Endothelial cell of umbilical vein (primary cell): ENCODE measurements around the gene MEP1B. TPM values are rescaled to one million over a fixed set of nuclear protein-coding genes. Genes with fewer than 3 reads are reported as not detected.

Experiments
- BruUV-seq: library from RNA; stranded (reverse); fragments of 400-500 nt; replicated peaks from 2 replicates; lab custom pipeline; 2021; lab: Mats Ljungman, UMichigan
- CTCF ChIA-PET: fragments of 300-600, 350-600 bp; sonication (Branson Sonifier 250); formaldehyde crosslinking; loops from one replicate; lab custom pipeline; 2021; ENCODE audit warnings: antibody characterized with exemption, inconsistent platforms; lab: Charles Lee
- POLR2A ChIA-PET: fragments of 300-600, 350-600 bp; sonication (Branson Sonifier 250); formaldehyde crosslinking; loops from one replicate; lab custom pipeline; 2021; ENCODE audit warnings: antibody characterized with exemption, inconsistent platforms; lab: Charles Lee
- DNase-seq: peaks from one replicate; pipeline ENCODE4 v3.0.0-alpha.2; 2011; ENCODE audit warnings: low read depth, low spot score
- FAIRE-seq: peaks from 2 replicates; lab custom pipeline; 2011; peaks lifted over from hg19 to GRCh38; lab: Jason Lieb, UNC
- H2AFZ ChIP-seq: 2 replicates; pipeline ENCODE4 v1.6.0; 2012; ENCODE audit warnings: low read depth, low read length, control low read depth, inconsistent platforms
- H3K27ac ChIP-seq: 2 replicates; pipeline ENCODE4 v1.5.1; 2011; ENCODE audit warnings: low read depth, mild to moderate bottlenecking, control low read depth, low read length, moderate library complexity; ENCODE audit not compliant: insufficient read depth
- H3K27me3 ChIP-seq, 2 experiments: 2 replicates each; pipeline versions ENCODE4 v1.6.0 to v1.6.1; 2011; ENCODE audit warnings: low read length in 2 of 2, mixed read lengths in 1 of 2; ENCODE audit not compliant: control insufficient read depth in 2 of 2, insufficient read depth in 2 of 2
- H3K36me3 ChIP-seq, 2 experiments: 2 replicates in 1 of 2; 3 replicates in 1 of 2; pipeline ENCODE4 v1.5.1; 2011; ENCODE audit warnings: low read length in 2 of 2, mild to moderate bottlenecking in 1 of 2, moderate library complexity in 1 of 2; ENCODE audit not compliant: control insufficient read depth in 2 of 2, insufficient read depth in 2 of 2; ENCODE audit errors: extremely low read depth in 1 of 2
- H3K4me1 ChIP-seq: 3 replicates; pipeline ENCODE4 v1.5.1; 2011; ENCODE audit warnings: mild to moderate bottlenecking, low read length; ENCODE audit not compliant: control insufficient read depth, insufficient read depth; ENCODE audit errors: extremely low read depth
- H3K4me2 ChIP-seq: 2 replicates; pipeline ENCODE4 v1.6.1; 2011; ENCODE audit warnings: low read length, control low read depth, mixed read lengths; ENCODE audit not compliant: insufficient read depth
- H3K4me3 ChIP-seq, 3 experiments: fragments of 200-600 bp in 1 of 3; sonication (generic), shearing (Covaris generic) in 1 of 3; replicated peaks in 1 of 3; 2 replicates each; pipeline ENCODE4 v1.5.1; 2011 to 2016; ENCODE audit warnings: control low read depth in 3 of 3, low read length in 3 of 3, mild to moderate bottlenecking in 2 of 3, inconsistent platforms in 1 of 3, low read depth in 1 of 3, moderate library complexity in 1 of 3; ENCODE audit not compliant: insufficient read depth in 1 of 3
- H3K79me2 ChIP-seq: 2 replicates; pipeline ENCODE4 v1.6.0; 2012; ENCODE audit warnings: low read length, inconsistent platforms; ENCODE audit not compliant: control insufficient read depth, insufficient read depth
- H3K9ac ChIP-seq: replicated peaks from 2 replicates; pipeline ENCODE3; 2011; ENCODE audit warnings: low read length, control low read depth; ENCODE audit not compliant: insufficient read depth; ENCODE audit errors: extremely low read depth
- H3K9me1 ChIP-seq: replicated peaks from 3 replicates; pipeline ENCODE4 v1.6.0; 2011; ENCODE audit warnings: mild to moderate bottlenecking, low read length; ENCODE audit not compliant: control insufficient read depth, insufficient read depth; ENCODE audit errors: extremely low read depth
- H3K9me3 ChIP-seq: replicated peaks from 2 replicates; pipeline ENCODE4 v1.5.1; 2012; ENCODE audit warnings: low read length, inconsistent platforms; ENCODE audit not compliant: control insufficient read depth, insufficient read depth
- H4K20me1 ChIP-seq: replicated peaks from 2 replicates; pipeline ENCODE3; 2011; ENCODE audit warnings: mild to moderate bottlenecking, low read length; ENCODE audit not compliant: control insufficient read depth, insufficient read depth; ENCODE audit errors: extremely low read depth
- CTCF ChIP-seq, 2 donors: IDR thresholded peaks; 1 replicate in 1 of 2; 2 replicates in 1 of 2; pipeline ENCODE4 v1.5.1; 2011; ENCODE audit warnings: low read length in 2 of 2, mild to moderate bottlenecking in 2 of 2, moderate library complexity in 2 of 2, control low read depth in 1 of 2, inconsistent platforms in 1 of 2, low read depth in 1 of 2; ENCODE audit not compliant: insufficient read depth in 1 of 2; ENCODE audit errors: extremely low read depth in 1 of 2
- EZH2 ChIP-seq: IDR thresholded peaks from 2 replicates; pipeline ENCODE4 v1.6.1; 2012; ENCODE audit warnings: borderline replicate concordance, low read depth, mild to moderate bottlenecking, moderate library complexity, low read length, inconsistent platforms; ENCODE audit not compliant: severe bottlenecking
- FOS ChIP-seq: IDR thresholded peaks from 2 replicates; pipeline ENCODE4 v1.6.1; 2011; ENCODE audit warnings: mild to moderate bottlenecking, low read length, moderate library complexity, borderline replicate concordance; ENCODE audit not compliant: insufficient read depth
- GATA2 ChIP-seq: IDR thresholded peaks from 2 replicates; pipeline ENCODE4 v1.7.0; 2011; ENCODE audit warnings: low read depth, mild to moderate bottlenecking, moderate library complexity, mixed read lengths, low read length; ENCODE audit not compliant: insufficient read length, insufficient read depth
- JUN ChIP-seq: IDR thresholded peaks from 2 replicates; pipeline ENCODE4 v1.6.1; 2011; ENCODE audit warnings: borderline replicate concordance, low read depth; ENCODE audit not compliant: insufficient read length, insufficient read depth
- MYC ChIP-seq: IDR thresholded peaks from one replicate; pipeline ENCODE4 v1.6.1; 2011; ENCODE audit warnings: mild to moderate bottlenecking, low read depth, low read length
- POLR2A ChIP-seq: IDR thresholded peaks from 2 replicates; pipeline ENCODE4 v1.6.1; 2012; ENCODE audit warnings: low read depth, mild to moderate bottlenecking, control low read depth, low read length
- POLR2AphosphoS5 ChIP-seq: IDR thresholded peaks from 2 replicates; pipeline ENCODE4 v1.6.1; 2012; ENCODE audit warnings: low read depth, mild to moderate bottlenecking, control low read depth, low read length, moderate library complexity; ENCODE audit not compliant: insufficient read depth
- dilution Hi-C: fragments of 300-500 bp; cut with MboI; formaldehyde crosslinking; loops from one replicate; pipeline ENCODE4 v1.15.0; 2019; ENCODE audit warnings: low sequenced_read_pairs; ENCODE audit not compliant: extremely low pct_ligation_motif_present
- intact Hi-C: fragments of 100-400 bp; cut with micrococcal nuclease; formaldehyde crosslinking; loops from one replicate; pipeline ENCODE4 v1.10.0; 2022
- polyA plus RNA-seq, 4 experiments: library from polyadenylated mRNA; depleted of rRNA in 3 of 4; stranded (reverse) in 3 of 4; unstranded in 1 of 4; fragments of >200 nt; gene quantifications; 2 replicates each; pipeline versions ENCODE4 v1.2.1 to v1.2.3, GENCODE V29; 2011 to 2012; ENCODE audit warnings: missing spikeins in 1 of 4
- total RNA-seq: library from RNA; stranded (reverse); gene quantifications from 2 replicates; pipeline ENCODE4 v1.2.3, GENCODE V29; 2021
- TF ChIP-seq, protein P1 (sequence below): IDR thresholded peaks from 2 replicates; pipeline ENCODE4 v1.6.1; 2011; ENCODE audit not compliant: insufficient read depth, insufficient read length

MEP1B gene
- total and polyA plus RNA-seq, 2 donors (not counting 3 experiments of a cell fraction or from before 2014, with no cell fraction given) = not detected

- H3K9me1 ChIP-seq = no peaks in the 10 kb centered on the region
- ChIA-PET CTCF (no interaction called here), POLR2A (no interaction called here)
- no peak overlapping the region for H3K9ac ChIP-seq
- no peaks in the 10 kb centered on the region for H3K9me3 ChIP-seq
- H3K79me2 ChIP-seq = no peaks in the 10 kb centered on the region
- no peaks in the 10 kb centered on the region for H4K20me1 ChIP-seq
- no peak overlapping the region for H3K4me2 ChIP-seq
- no peak for TF ChIP-seq POLR2A
- TF ChIP-seq, protein P1, sequence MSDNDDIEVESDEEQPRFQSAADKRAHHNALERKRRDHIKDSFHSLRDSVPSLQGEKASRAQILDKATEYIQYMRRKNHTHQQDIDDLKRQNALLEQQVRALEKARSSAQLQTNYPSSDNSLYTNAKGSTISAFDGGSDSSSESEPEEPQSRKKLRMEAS = no peak
- TF ChIP-seq MYC = no peak
- TF ChIP-seq EZH2 = no peak
- TF ChIP-seq CTCF (IDR thresholded peaks at IDR 0.05; ENCODE audit: extremely low read depth in 1 of 2, insufficient read depth in 1 of 2, low read depth in 1 of 2, low read length in 2 of 2) = no peak
- TF ChIP-seq POLR2AphosphoS5 = no peak
- no peak for TF ChIP-seq GATA2
- TF ChIP-seq JUN = no peak
- TF ChIP-seq FOS = no peak
- no peaks in the 10 kb centered on the region for H3K36me3 ChIP-seq
- no peaks in the 10 kb centered on the region for H3K27me3 ChIP-seq
- BruUV-seq = no TSS peak
- no peak overlapping the region for H3K27ac ChIP-seq
- DNase-seq = no peak
- no peak overlapping the region for H2AFZ ChIP-seq
- intact Hi-C loops = no loop called here
- FAIRE-seq = no peak
- H3K4me3 ChIP-seq = no peak overlapping the region
- dilution Hi-C loops = no loop called here
- no peaks in the 10 kb centered on the region for H3K4me1 ChIP-seq
These were observed 20.0 kb downstream of the MEP1B start for GRCh38 chr18:32209685-32210445.
